Thyroid gland (tissue), 4 donors: ENCODE data around the gene CEP72.

Experiments
- POLR2A ChIP-seq, 2 donors: fragments of 450-650 bp; IDR thresholded peaks; one replicate each; pipeline ENCODE4 v1.6.1; 2017; ENCODE audit warnings: antibody characterized with exemption in 2 of 2, mild to moderate bottlenecking in 2 of 2, moderate library complexity in 1 of 2
- TF ChIP-seq, protein P1 (sequence below), 6 experiments: fragments of 200-600 bp in 3 of 6; fragments of 450-650 bp in 3 of 6; sonication (generic) in 3 of 6; IDR thresholded peaks; one replicate each; pipeline ENCODE4 v1.5.1; 2016 to 2019; ENCODE audit warnings: antibody characterized with exemption in 6 of 6, mild to moderate bottlenecking in 2 of 6, inconsistent platforms in 1 of 6, moderate library complexity in 1 of 6

GRCh38 chr5:581941-582340 is 30.2 kb upstream of the CEP72 start:
- TF ChIP-seq, protein P1, sequence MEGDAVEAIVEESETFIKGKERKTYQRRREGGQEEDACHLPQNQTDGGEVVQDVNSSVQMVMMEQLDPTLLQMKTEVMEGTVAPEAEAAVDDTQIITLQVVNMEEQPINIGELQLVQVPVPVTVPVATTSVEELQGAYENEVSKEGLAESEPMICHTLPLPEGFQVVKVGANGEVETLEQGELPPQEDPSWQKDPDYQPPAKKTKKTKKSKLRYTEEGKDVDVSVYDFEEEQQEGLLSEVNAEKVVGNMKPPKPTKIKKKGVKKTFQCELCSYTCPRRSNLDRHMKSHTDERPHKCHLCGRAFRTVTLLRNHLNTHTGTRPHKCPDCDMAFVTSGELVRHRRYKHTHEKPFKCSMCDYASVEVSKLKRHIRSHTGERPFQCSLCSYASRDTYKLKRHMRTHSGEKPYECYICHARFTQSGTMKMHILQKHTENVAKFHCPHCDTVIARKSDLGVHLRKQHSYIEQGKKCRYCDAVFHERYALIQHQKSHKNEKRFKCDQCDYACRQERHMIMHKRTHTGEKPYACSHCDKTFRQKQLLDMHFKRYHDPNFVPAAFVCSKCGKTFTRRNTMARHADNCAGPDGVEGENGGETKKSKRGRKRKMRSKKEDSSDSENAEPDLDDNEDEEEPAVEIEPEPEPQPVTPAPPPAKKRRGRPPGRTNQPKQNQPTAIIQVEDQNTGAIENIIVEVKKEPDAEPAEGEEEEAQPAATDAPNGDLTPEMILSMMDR (IDR thresholded peaks at IDR 0.05) = no peak
- no peak for TF ChIP-seq POLR2A (IDR thresholded peaks at IDR 0.05)
